ENCODE measurements around the gene ZBTB37.

DNA sequence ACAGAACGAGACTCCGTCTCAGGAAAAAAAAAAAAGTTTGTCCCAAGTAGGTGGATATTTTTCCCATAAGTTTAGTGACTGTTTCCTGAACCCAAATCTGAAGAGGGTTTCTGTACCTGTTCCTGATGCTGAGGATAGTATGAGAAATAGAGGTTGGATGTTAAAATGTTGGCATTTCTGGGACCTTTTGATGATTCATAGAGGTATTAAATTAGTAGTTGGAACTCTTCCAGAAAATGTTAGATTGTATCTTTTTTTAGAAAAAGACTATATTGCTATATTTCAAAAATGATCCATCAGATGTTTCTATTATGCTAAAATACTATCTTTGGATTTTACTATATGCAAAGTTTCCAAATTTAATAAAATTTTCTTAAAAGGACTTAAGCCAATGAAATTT is 40.6 kb upstream of the ZBTB37 start:
- TF ChIP-seq NRF1 (conservative IDR thresholded peaks at IDR 0.05 in 1 of 2, IDR thresholded peaks at IDR 0.05 in 1 of 2) (no peak), PHF20 (IDR thresholded peaks at IDR 0.05; ENCODE audit: partially characterized antibody) (no peak), BHLHE40 (IDR thresholded peaks at IDR 0.05; ENCODE audit: low read length) (no peak), CREM (IDR thresholded peaks at IDR 0.05; ENCODE audit: low read depth) (no peak)
- TF ChIP-seq, protein P1, sequence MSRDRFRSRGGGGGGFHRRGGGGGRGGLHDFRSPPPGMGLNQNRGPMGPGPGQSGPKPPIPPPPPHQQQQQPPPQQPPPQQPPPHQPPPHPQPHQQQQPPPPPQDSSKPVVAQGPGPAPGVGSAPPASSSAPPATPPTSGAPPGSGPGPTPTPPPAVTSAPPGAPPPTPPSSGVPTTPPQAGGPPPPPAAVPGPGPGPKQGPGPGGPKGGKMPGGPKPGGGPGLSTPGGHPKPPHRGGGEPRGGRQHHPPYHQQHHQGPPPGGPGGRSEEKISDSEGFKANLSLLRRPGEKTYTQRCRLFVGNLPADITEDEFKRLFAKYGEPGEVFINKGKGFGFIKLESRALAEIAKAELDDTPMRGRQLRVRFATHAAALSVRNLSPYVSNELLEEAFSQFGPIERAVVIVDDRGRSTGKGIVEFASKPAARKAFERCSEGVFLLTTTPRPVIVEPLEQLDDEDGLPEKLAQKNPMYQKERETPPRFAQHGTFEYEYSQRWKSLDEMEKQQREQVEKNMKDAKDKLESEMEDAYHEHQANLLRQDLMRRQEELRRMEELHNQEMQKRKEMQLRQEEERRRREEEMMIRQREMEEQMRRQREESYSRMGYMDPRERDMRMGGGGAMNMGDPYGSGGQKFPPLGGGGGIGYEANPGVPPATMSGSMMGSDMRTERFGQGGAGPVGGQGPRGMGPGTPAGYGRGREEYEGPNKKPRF (IDR thresholded peaks at IDR 0.05; ENCODE audit: low read depth, low read length), result no peak

Data from K562 (cell line).